SIG-M5 (cell line): Measurements from ENCODE around the gene SLC6A6.
"Not testable (repeated sequence)": the region's sequence is repeated elsewhere in the genome, so short reads cannot be mapped to it uniquely, and the experiment has no call there.

Experiments used
- DNase-seq: peaks from one replicate; lab custom pipeline; 2025; lab: John Stamatoyannopoulos, UW

The SLC6A6 gene

DNA sequence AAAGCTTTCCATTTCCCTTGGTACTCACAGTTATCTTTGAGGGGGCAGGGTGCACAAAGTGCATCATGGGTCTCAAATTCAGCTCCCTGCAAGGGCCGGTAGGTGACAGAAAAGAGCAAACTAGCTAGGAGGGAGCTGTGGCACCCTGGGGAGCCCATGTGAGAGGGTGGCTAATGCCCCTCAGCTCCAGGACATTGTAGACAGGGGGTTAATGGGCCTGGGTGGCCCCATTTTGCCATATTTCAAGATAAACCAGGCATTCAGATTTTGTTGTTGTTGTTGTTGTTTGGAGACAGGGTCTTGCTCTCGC lies 3.7 kb upstream of the SLC6A6 start:
- DNase-seq = no peak

DNA sequence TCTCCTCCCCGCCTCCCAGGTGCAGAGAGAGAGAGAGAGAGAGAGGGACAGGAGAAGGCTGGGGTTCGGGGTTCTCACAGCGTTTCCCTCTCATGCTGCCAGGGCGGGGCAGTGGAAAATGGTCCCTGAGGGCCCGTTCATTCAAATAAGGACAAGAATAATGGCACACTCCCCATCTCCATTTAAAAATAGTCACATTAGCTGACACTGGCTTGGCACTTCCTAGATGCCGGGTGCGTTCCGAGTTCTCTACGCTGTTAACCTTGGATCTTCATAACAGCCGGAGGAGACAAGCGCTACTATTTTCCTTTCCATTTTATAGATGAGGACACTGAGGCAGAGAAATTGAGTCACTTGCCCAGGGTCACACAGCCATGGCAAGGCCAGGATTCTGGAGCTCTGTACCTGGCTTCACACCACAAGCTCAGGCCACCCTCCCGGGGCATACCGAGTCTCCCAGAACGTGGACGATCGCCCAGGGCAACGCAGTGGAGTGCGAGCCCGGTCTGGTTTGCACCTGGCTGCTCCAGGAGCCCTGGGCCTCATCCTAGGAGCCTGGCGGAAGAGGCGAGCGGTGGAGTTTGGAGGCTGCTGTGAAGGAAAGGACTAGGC lies 608 bp upstream of the SLC6A6 start:
- DNase-seq = no peak

DNA sequence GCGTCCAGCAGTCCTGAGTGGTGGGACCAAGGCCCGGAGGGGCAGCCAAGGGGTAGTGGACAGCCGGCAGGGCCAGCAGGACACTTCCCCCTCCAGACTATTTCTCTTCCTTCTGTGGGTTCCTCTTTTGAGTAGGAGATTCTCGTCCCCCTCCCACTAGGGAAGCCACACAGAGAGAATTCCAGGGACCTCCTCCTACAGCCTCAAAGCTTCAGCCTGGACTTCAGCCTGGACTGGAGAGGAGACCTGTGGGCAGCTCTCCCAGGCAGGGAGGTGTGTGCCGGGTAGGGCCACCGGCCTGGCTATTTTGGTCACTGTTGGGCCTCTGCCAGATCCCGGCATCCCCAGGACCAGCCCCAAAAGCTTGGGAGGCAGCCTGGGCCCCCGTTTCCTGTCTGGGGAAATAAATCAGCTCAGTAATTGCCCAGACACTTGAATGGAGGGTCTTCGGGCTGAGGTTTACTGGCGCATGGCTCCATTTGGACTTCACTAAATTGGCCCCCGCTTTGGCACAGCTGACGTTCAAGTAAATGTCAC lies 1.3 kb downstream of the SLC6A6 start:
- DNase-seq = no peak

DNA sequence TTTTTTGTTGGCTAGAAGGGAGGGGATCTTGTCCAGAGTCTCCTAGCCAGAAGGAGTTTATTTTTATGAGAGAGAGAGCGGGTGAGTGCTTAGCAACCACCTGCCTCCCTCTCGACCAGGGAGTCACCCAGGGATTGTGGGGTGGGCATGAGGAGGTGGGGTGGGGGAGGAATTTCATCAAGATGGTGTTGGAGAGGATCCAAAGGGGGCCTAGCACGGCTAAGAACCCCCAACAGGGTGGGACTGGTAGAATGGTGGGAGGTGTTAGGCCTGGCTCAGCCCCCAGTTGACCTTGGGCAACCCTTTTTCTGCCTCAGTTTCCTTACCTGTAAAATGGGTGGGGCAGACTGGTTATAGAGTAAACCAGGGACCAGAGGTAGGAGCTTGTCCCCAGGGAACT lies 1.8 kb downstream of the SLC6A6 start:
- no peak for DNase-seq

DNA sequence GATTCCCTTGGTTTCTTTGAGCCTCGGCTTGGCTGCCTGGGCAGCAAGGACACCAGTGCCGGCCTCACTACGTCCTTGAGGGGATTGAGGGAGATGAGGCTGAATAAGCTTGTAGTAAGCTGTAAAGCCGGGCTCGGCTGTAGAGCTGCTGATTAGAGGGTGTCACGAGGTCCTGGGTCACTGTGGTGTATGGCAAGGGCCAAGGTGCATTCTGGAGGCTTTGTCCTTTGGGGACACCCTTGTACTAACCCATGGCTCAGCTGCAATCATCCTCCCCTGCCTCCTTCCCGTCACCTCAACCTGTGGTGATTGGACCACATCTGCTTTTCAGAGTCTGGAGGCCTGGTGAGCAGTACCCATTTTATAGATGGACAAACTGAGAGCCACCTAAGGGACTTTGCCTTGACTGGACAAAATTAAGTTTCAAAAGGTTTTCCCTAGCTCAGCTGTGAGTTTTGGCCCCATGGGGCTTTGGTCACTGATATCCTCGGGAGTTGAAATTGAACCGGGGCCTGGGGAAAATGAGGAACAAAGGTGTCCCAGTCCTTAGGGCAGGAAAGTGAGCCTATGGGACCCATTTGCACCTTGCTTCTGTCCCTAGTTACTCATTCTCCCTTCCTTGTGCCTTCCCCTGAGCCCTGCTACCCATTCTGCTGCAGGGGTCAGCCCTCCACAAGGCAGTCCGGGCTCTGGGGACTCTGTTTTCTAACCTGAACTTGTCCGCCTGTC lies 2.4 kb downstream of the SLC6A6 start:
- DNase-seq = no peak

DNA sequence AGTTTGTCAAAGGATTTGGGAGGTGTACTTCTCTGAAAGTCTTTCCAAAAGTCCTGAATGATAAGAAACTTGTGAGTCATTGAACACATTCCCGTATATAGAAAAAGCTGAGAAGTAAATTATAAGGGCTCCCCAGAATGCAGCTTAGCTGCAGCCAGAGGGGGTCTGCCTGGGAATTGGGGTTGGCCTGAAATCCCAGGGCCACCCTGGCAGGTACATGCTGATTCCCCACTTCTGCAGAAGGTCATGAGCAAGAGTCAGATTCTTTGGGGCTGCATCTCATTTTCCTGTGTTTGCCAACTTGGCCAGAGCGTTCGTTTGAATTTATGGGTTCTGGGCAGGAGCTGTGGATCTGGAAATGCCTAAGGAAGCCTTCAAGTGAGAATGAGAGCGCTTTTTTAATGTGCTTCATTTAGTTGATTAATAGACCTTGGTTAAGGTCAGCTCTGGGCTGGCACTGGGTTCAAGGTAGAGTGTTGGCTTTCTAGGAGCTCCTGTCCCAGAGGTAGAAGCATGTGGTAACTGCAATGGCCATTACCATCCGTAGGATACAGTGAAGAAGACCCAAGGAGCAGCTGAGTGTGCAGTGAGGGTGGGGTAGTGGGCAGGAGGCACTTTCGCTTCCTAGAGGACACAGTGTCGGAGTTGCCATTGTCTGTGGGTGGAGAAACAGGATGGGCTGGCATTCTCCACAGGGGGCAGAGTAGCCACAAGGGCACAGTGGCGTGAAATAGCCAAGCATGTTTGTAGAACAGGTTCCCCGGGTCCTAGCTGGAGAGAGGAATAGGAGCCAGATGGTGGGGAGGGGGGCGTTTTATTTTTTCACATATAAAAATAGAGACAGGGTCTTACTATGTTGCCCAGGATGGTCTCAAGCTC lies 3.2 kb downstream of the SLC6A6 start:
- no peak for DNase-seq

DNA sequence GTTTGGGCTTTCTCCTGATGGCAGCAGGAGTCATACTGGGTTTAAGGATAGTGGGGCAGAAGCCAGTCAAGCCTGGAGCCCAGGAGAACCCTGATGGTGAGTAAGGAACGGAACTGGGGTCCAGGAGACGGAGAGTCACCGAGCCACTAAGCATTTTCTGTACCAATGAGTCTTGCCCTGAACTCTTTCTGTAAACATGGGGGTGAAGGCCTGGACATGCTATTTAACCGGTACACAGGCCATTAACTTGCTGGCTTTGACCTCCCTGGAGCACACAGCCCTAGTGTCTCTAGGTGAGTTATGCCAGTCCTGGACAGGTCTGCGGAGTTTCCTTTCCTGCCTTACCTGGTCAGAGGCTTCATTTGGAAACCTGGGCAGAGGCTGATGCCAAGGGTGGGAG lies 3.9 kb downstream of the SLC6A6 start:
- DNase-seq = no peak

DNA sequence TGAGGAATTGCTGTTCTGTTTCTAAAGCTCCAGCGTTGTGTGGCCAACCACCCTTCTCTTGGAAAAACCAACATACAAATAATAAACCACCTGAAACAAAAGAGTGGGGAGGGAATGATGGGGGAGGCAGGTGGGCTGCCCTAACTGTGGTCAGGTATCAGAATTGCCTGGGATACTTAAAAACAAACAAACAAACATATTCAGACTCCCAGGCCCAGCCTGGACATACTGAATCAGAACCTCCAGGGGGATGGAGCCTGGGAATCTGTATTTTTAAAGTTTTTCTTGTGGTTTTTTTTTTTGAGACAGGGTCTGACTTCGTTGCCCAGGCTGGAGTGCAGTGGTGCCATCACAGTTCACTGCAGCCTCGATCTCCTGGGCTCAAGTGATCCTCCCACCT lies 4.4 kb downstream of the SLC6A6 start:
- no peak for DNase-seq

DNA sequence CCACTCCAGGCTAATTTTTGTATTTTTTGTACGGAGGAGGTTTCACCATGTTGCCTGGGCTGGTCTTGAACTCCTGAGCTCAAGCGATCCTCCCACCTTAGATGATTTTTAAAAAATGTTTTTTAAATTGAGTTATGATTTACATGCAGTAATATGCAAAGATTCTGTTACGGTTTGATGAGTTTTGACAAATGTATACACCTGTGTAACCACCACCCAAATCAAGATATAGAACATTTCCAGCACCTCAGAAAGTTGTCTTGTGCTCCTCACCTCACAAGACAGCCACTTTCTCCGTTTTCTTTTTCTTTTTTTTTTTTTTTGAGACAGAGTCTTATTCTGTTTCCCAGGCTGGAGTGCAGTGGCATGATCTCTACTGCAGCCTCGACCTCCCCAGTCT lies 4.8 kb downstream of the SLC6A6 start:
- DNase-seq = no peak

DNA sequence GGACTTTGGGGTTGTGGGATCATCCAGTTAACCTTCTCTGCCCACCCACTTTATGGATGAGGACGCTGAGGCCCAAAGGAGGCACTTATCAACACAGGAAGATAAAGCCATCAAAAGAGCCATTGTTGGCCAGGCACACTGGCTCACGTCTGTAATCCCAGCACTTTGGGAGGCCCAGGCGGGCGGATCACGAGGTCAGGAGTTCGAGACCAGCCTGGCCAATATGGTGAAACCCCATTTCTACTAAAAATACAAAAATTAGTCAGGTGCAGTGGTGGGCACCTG lies 7.3 kb downstream of the SLC6A6 start:
- DNase-seq = not testable (repeated sequence)

DNA sequence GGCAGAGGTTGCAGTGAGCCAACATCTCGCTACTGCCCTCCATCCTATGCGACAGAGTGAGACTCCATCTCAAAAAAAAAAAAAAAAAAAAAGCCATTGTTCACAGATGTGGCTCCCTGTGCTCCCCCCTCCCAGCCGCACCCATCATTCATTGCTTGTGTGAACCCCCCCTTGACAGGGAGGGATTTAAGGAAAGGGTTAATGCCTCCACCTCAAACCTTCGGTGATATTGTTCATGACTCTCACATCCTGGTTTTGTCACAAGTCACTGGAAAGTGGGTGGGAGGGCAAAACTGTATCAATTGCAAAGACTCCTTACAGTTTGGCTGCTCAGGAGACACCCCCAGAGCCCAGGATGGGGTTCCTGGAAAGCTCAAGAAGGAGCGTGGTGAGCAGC lies 7.7 kb downstream of the SLC6A6 start:
- DNase-seq = no peak

DNA sequence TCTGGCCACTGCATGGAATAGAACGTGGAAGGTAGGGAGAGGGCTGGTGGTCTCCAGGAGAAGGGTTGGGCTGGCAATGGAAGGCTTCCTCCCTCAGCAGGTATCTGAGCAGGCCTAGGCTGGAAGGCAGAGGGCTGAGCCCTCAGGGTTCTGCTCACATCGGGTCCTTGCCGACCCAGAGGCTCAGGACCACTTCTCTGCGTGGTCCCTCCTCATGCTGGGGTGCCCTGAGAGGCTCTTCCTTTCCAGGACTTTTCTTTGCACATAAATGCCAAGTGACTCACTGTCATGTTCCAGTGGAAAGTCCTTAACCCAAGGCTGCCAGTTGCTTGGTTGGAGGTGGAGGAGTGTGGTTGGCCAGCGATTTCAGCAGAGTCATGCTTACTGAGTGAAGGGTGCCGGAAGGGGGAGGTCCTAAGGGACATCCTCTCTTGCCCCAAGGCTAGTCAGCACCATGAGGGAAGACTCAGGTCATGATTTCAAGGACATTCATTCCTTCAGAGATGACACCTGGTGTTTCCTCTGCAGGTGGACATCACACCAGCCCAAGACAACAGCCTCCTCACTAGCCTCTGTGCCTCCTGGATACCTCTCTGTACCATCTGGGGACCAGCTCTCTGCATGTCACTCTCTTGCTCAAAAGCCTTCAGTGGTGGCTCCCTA lies 8.2 kb downstream of the SLC6A6 start:
- DNase-seq = peak; percentile 53

DNA sequence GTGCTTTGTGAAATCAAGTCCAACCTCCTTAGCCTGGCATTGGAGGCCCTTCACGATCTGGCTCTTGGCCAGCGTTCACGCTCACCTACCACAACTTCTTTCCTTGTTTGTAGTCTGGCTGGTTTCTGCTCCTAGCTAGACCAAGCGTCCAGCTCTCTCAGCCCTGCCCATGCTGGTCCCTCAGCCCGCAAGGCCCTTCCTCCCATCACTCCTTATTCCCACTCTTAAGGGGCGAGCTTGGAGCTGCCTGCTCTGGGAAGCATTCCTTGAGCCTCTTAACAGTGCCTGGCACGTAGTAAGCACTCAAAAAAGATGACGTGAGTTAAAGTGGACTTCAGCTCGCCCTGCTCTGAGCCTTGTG lies 8.7 kb downstream of the SLC6A6 start:
- DNase-seq = no peak

DNA sequence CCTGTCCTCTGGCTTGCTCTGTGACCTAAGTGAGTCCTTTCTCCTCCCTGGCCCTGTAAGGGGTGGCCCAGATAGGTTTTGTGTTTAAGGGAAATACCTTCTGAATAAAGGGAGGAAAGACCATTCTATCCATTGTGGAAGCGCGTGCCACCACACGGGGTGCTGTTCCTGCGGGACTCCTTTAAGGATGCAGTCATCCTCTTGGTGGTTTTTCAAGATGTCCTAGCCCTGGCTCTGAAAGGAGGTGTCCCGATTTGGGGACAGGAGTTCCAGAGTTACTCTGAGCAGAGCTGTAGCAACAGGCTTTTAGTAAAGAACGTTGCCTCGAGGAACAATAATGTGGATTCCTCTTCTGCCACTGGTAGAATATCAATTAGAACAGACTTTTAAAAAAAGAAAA lies 9.6 kb downstream of the SLC6A6 start:
- DNase-seq = no peak

DNA sequence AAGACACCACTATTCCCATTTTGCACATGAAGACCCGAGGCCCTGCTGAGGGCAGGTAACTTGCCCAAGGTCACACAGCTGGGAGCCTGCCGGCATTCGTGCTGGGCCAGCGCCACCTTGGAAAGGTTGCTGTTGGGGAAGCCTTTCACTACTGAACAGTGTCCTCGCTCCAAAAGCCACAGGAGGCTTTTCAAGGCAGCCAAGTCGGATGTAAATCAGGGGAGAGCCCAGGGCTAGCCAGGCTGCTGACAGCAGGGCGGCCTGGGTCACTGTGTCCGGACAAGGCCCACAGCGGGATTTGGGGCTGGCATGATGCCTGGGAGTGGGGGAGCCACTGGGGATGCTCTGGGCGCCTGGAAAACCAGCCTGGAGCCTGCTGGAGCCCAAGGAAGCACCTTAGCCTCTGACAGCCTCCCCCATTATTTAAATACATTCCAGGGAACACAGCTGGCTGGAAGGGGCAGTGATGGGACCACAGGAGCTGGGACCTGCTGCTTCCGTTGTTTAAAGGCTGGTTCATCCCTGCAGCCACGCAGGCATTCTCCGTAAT lies 10.5 kb downstream of the SLC6A6 start:
- DNase-seq = no peak

DNA sequence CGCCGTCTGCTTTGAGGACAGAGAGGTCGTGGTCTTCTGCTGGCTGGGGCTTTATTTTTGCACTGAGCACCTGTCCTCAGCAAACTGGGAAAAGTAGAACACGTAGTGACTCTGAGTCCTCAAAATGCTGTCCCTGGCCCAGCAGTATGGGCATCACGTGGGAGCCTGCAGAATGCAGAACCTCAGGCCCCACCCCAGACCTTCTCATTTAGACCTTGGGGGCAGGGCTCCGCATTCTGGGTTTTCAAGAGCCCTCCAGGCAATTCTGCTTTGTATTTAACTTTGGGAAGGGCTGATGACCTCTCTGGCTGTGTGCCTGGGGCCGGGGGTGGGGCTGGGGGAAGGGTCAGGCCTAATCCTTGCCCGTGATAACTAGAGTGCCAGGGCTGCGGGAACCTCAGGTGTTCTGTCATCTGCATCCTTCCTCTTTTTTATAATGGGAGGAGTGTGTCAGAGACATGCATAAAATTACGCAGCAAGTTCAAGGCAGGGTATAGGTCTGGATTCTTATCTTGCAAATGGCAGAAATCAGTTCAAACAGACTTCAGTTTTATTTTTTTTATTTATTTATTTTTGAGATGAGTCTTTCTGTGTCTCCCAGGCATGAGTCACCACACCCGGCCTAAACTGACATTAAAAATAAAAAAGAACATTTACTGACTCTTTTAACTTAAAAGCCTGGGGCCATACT lies 11.1 kb downstream of the SLC6A6 start:
- DNase-seq = no peak

DNA sequence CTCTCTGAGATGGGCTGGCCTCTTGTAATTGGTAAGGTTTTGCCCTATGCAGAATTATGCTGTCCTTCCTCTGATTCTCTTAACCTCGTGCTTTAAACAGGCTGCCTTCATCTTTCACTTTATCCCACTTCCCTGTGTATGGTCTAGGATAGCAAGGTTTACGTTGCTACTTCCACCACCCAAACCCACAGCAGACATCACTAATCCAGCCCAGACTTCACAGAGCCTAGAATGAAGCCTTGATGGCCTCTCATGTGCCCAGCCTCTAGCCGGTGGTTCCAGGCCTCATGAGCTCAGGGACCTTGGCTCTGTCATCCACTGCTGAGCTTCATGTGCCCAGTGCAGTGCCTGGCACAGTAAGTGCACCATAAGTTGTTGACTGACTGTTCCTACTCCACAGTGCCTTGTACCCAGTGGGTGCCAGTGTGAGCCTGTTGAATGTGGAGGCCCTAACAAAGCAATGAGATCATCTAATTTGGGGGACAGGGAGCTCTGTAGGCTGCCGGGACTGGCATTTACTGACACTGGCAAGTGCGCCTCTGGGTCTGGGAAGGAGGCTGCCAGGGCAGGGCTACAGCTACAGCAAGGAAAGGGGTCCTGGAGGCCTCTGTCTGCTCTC lies 12.5 kb downstream of the SLC6A6 start:
- DNase-seq = no peak

DNA sequence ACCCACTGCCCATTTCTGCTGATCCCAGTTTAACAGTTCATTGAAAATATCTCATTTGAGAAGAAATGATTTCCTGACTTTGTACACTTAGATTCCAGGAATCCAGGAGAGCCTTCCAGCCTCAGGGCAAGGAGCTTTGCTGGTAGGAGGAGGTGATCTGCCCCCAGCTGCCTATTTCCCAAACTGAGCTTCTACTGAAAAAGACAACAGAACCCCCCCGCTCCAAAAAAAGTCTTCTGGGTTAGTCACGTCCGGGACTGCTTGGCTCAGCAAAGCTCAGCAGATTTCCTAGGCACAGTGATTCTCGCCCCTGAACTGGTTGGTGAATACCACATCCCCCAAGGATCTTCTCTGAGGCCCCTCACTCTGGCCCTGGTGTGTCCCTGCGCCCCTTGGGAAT lies 13.1 kb downstream of the SLC6A6 start:
- no peak for DNase-seq

DNA sequence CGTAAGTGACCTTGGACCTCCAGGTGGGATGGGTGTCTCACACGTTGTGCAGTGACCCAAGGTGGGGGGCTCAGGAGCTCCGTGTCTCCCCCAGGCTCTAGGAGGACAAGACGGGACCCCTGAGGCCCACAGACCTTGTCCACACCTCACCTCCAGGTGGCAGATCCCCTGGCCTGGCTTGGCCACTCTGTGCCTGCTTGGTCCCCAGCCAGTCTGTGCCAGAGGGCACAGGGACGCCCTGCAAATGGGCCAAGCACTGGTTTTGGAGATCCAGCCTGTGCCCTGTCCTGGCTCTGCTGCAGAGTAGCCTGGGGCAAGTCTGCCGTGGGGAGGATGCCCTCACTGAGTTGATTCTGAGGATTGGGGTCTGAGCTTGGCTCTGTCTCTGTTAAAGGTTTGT lies 14.0 kb downstream of the SLC6A6 start:
- no peak for DNase-seq

DNA sequence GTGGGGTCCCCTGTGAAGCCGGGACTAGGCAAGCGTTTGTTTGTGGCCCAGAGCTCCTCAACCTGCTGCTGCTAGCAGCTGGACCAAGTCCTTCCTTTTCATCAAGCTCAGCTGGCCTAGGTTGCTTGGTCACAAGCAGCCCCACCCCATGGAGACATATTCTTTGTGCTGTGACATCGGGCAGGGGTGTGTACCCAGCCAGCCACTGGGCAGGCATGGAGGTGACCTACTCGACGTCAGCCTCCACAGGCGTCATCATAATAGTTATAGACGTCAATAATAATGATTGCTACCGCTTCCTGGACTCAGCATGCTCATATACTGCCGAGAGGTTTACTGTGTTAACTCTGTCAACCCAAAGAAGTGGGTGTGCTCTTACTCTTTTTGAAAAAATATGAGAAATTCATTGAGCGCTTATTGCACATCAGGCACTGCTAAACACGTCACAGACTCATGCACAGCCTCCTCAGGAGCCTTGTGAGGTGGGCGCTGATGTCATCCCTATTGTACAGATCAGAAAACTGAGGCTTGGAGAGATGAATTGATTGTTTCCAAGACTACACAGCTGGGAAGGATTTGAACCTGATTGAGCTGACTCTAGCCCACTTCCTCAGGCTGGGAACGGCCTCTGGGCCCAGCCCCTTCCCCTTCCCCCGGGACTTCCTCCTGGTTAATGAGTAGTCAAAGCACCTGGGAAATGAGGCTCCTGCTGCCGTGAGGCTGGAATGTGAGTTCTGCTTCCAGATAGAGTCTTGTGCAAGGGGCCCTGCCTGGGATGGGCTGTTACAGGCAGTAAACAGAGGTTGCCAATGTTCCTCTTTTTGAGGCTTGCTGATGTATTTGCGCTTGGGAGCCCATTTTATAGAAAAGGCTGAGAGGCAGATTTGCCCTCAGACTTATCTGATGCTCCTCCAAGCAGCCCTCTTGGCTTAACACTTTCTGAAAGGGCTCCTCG lies 16.2 kb downstream of the SLC6A6 start:
- peak; percentile 24 for DNase-seq
